AG08396 (cell line): Measurements from ENCODE around the gene MAMSTR.
"Not testable (repeated sequence)": the region's sequence is repeated elsewhere in the genome, so short reads cannot be mapped to it uniquely, and the experiment has no call there.

ENCODE experiments used
- DNase-seq: peaks from one replicate; pipeline ENCODE4 v3.0.0; 2012; ENCODE audit warnings: low spot score, mixed read lengths

The MAMSTR gene

GRCh38 chr19:48719263-48720171 lies at the start of gene MAMSTR:
MAMSTR (minus strand) TSS chr19:48719725; CDS start chr19:48719031, 694 bp downstream.
- DNase-seq = peak; percentile 2

GRCh38 chr19:48768994-48769713 lies 49.6 kb upstream of the MAMSTR start:
- DNase-seq = no peak

- DNase-seq = not testable (repeated sequence)
Measured at GRCh38 chr19:48768171-48768753, 48.7 kb upstream of the MAMSTR start.

GRCh38 chr19:48765816-48766215 lies 46.3 kb upstream of the MAMSTR start:
- DNase-seq = not testable (repeated sequence)

GRCh38 chr19:48760504-48761205 lies 41.1 kb upstream of the MAMSTR start:
- DNase-seq = no peak

GRCh38 chr19:48757741-48758144 lies 38.2 kb upstream of the MAMSTR start:
- no peak for DNase-seq

- DNase-seq = no peak
Measured at GRCh38 chr19:48757089-48757675, 37.7 kb upstream of the MAMSTR start.

- no peak for DNase-seq
Measured at GRCh38 chr19:48756686-48757085, 37.2 kb upstream of the MAMSTR start.

GRCh38 chr19:48756212-48756611 lies 36.7 kb upstream of the MAMSTR start:
- no peak for DNase-seq

- no peak for DNase-seq
Measured at GRCh38 chr19:48755787-48756186, 36.3 kb upstream of the MAMSTR start.

- DNase-seq = no peak
Measured at GRCh38 chr19:48755084-48755641, 35.6 kb upstream of the MAMSTR start, which contains the start of gene FGF21. FGF21 (plus strand) TSS chr19:48755524; CDS start chr19:48756237, 713 bp downstream.

- DNase-seq = peak; percentile 66
Measured at GRCh38 chr19:48752496-48753365, 33.2 kb upstream of the MAMSTR start, which contains the start of gene FUT1. FUT1 (minus strand) TSS chr19:48752641; CDS start chr19:48751281, 1,360 bp downstream.

- no peak for DNase-seq
Measured at GRCh38 chr19:48751845-48752495, 32.4 kb upstream of the MAMSTR start.

GRCh38 chr19:48750771-48751504 lies 31.4 kb upstream of the MAMSTR start:
- no peak for DNase-seq

- no peak for DNase-seq
Measured at GRCh38 chr19:48750351-48750750, 30.8 kb upstream of the MAMSTR start.

GRCh38 chr19:48749571-48750198 lies 30.2 kb upstream of the MAMSTR start:
- DNase-seq = no peak

GRCh38 chr19:48746738-48747575 lies 27.4 kb upstream of the MAMSTR start, which contains the start of gene IZUMO1:
IZUMO1 (minus strand) TSS chr19:48746909; CDS start chr19:48745859, 1,050 bp downstream.
- peak; percentile 89 for DNase-seq
